Sigmoid colon (tissue), 3 donors: ENCODE results near the gene TJP2.

Experiments
- POLR2A ChIP-seq, 2 donors: fragments of 450-650 bp; IDR thresholded peaks; one replicate each; pipeline ENCODE4 v1.6.1; 2016; ENCODE audit warnings: antibody characterized with exemption in 2 of 2, mild to moderate bottlenecking in 2 of 2, moderate library complexity in 2 of 2
- TF ChIP-seq, protein P1 (sequence below), 4 experiments: fragments of 450-650 bp in 3 of 4; fragments of 200-600 bp in 1 of 4; IDR thresholded peaks; one replicate each; pipeline ENCODE4 v1.5.1; 2016 to 2019; ENCODE audit warnings: antibody characterized with exemption in 4 of 4, mild to moderate bottlenecking in 3 of 4, moderate library complexity in 2 of 4

DNA sequence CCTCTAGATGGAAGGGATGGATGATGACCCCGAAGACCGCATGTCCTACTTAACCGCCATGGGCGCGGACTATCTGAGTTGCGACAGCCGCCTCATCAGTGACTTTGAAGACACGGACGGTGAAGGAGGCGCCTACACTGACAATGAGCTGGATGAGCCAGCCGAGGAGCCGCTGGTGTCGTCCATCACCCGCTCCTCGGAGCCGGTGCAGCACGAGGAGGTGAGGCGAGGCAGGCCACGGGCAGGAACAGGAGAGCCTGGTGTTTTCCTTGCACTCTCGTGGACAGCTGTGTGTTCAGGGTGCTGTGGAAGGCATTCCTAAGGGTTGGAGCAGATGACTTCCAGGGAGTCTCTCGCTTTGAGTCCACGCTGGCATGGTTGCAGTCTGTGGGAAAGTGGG is 73.9 kb downstream of the TJP2 start:
- TF ChIP-seq, protein P1, sequence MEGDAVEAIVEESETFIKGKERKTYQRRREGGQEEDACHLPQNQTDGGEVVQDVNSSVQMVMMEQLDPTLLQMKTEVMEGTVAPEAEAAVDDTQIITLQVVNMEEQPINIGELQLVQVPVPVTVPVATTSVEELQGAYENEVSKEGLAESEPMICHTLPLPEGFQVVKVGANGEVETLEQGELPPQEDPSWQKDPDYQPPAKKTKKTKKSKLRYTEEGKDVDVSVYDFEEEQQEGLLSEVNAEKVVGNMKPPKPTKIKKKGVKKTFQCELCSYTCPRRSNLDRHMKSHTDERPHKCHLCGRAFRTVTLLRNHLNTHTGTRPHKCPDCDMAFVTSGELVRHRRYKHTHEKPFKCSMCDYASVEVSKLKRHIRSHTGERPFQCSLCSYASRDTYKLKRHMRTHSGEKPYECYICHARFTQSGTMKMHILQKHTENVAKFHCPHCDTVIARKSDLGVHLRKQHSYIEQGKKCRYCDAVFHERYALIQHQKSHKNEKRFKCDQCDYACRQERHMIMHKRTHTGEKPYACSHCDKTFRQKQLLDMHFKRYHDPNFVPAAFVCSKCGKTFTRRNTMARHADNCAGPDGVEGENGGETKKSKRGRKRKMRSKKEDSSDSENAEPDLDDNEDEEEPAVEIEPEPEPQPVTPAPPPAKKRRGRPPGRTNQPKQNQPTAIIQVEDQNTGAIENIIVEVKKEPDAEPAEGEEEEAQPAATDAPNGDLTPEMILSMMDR (IDR thresholded peaks at IDR 0.05), result no peak
- TF ChIP-seq POLR2A (IDR thresholded peaks at IDR 0.05), result no peak
